Nephron progenitor cell (in vitro differentiated cells): ENCODE data around the gene NCOA5.

Experiments
- DNase-seq: peaks from one replicate; pipeline ENCODE4 v3.0.0; 2021
- H3K27ac Mint-ChIP-seq: 2 replicates; pipeline ENCODE4 v1.8.0; 2021; ENCODE audit warnings: mild to moderate bottlenecking, moderate library complexity, mixed read lengths
- H3K27me3 Mint-ChIP-seq: 2 replicates; pipeline ENCODE4 v1.8.0; 2021; ENCODE audit warnings: mild to moderate bottlenecking, low read depth, mixed read lengths; ENCODE audit not compliant: poor library complexity
- H3K36me3 Mint-ChIP-seq: 2 replicates; pipeline ENCODE4 v1.8.0; 2021; ENCODE audit warnings: low read depth, mixed read lengths
- H3K4me1 Mint-ChIP-seq: 2 replicates; pipeline ENCODE4 v1.8.0; 2021; ENCODE audit warnings: mixed read lengths
- H3K4me3 Mint-ChIP-seq: 2 replicates; pipeline ENCODE4 v1.8.0; 2021; ENCODE audit warnings: mild to moderate bottlenecking, moderate library complexity, mixed read lengths
- H3K9me3 Mint-ChIP-seq: 2 replicates; pipeline ENCODE4 v1.8.0; 2021; ENCODE audit warnings: mild to moderate bottlenecking, moderate library complexity, mixed read lengths
- CTCF ChIP-seq: fragments of 200-600 bp; sonication (generic); IDR thresholded peaks from 2 replicates; pipeline ENCODE4 v1.5.0; 2021; ENCODE audit warnings: antibody characterized with exemption

NCOA5 gene

GRCh38 chr20:46111836-46112212 is 22.1 kb upstream of the NCOA5 start:
- H3K9me3 Mint-ChIP-seq: no peaks in the 10 kb centered on the region
- H3K27ac Mint-ChIP-seq: no peak overlapping the region
- H3K4me3 Mint-ChIP-seq: no peak overlapping the region
- H3K36me3 Mint-ChIP-seq: no peaks in the 10 kb centered on the region
- H3K27me3 Mint-ChIP-seq: peaks cover 82% of the 10 kb centered on the region
- H3K4me1 Mint-ChIP-seq: no peaks in the 10 kb centered on the region
- no peak for DNase-seq
- TF ChIP-seq CTCF: no peak

- DNase-seq: no peak
- Mint-ChIP-seq H3K36me3 (no peaks in the 10 kb centered on the region), H3K27ac (no peak overlapping the region), H3K9me3 (no peaks in the 10 kb centered on the region), H3K4me3 (no peak overlapping the region), H3K4me1 (no peaks in the 10 kb centered on the region), H3K27me3 (peaks cover 82% of the 10 kb centered on the region)
- no peak for TF ChIP-seq CTCF
Measured at GRCh38 chr20:46111028-46111835, 21.5 kb upstream of the NCOA5 start.

- no peak for DNase-seq
- Mint-ChIP-seq H3K4me3 (no peak overlapping the region), H3K9me3 (peaks cover 4% of the 10 kb centered on the region), H3K36me3 (no peaks in the 10 kb centered on the region), H3K27ac (no peak overlapping the region), H3K4me1 (no peaks in the 10 kb centered on the region), H3K27me3 (peaks cover 71% of the 10 kb centered on the region)
- no peak for TF ChIP-seq CTCF
Measured at GRCh38 chr20:46108976-46109375, 19.2 kb upstream of the NCOA5 start.

- Mint-ChIP-seq H3K9me3 (peaks cover 6% of the 10 kb centered on the region), H3K27ac (no peak overlapping the region), H3K4me1 (no peaks in the 10 kb centered on the region), H3K36me3 (no peaks in the 10 kb centered on the region), H3K4me3 (no peak overlapping the region), H3K27me3 (peaks cover 69% of the 10 kb centered on the region)
- no peak for TF ChIP-seq CTCF
- no peak for DNase-seq
Measured at GRCh38 chr20:46108435-46108841, 18.7 kb upstream of the NCOA5 start.

GRCh38 chr20:46107061-46107460 is 17.3 kb upstream of the NCOA5 start:
- DNase-seq: no peak
- Mint-ChIP-seq H3K4me3 (no peak overlapping the region), H3K36me3 (no peaks in the 10 kb centered on the region), H3K9me3 (peaks cover 19% of the 10 kb centered on the region), H3K4me1 (no peaks in the 10 kb centered on the region), H3K27ac (no peak overlapping the region), H3K27me3 (peaks cover 74% of the 10 kb centered on the region)
- no peak for TF ChIP-seq CTCF

- Mint-ChIP-seq H3K27ac (no peak overlapping the region), H3K27me3 (peaks cover 84% of the 10 kb centered on the region), H3K36me3 (no peaks in the 10 kb centered on the region), H3K4me3 (no peak overlapping the region), H3K9me3 (peaks cover 33% of the 10 kb centered on the region), H3K4me1 (no peaks in the 10 kb centered on the region)
- DNase-seq: no peak
- no peak for TF ChIP-seq CTCF
Measured at GRCh38 chr20:46104262-46104661, 14.5 kb upstream of the NCOA5 start.
